Lung (tissue), 12 donors: ENCODE results near the gene COBLL1. TPM values are rescaled to one million over a fixed set of nuclear protein-coding genes. Genes with fewer than 3 reads are reported as not detected.

ENCODE experiments used
- ATAC-seq: fragments of 200-7000 bp; cut with Tn5 transposase; one replicate; pipeline ENCODE4 v1.9.1; 2020; ENCODE audit warnings: moderate number of reproducible peaks; ENCODE audit not compliant: insufficient read depth, low FRiP score
- DNase-seq, 3 donors: peaks; one replicate each; pipeline ENCODE4 v3.0.0-alpha.2; 2013 to 2017
- H3K27ac ChIP-seq, 2 donors: one replicate each; pipeline ENCODE4 v1.5.1; 2013; ENCODE audit warnings: mild to moderate bottlenecking in 2 of 2, moderate library complexity in 2 of 2, control low read depth in 1 of 2, inconsistent platforms in 1 of 2, low read depth in 1 of 2, low read length in 1 of 2
- H3K27me3 ChIP-seq, 3 donors: one replicate each; pipeline ENCODE4 v1.5.1; 2013; ENCODE audit warnings: low read length in 2 of 3; ENCODE audit not compliant: control insufficient read depth in 3 of 3, insufficient read depth in 3 of 3
- H3K36me3 ChIP-seq, 4 donors: one replicate each; pipeline ENCODE4 v1.5.1; 2013; ENCODE audit warnings: low read length in 4 of 4, mild to moderate bottlenecking in 1 of 4, moderate library complexity in 1 of 4; ENCODE audit not compliant: control insufficient read depth in 4 of 4, insufficient read depth in 4 of 4
- H3K4me1 ChIP-seq, 5 donors: one replicate each; pipeline ENCODE4 v1.5.1; 2013; ENCODE audit warnings: low read length in 5 of 5, mild to moderate bottlenecking in 2 of 5, moderate library complexity in 1 of 5; ENCODE audit not compliant: control insufficient read depth in 5 of 5, insufficient read depth in 5 of 5
- H3K4me3 ChIP-seq: one replicate; pipeline ENCODE4 v1.5.1; 2013; ENCODE audit warnings: mild to moderate bottlenecking, control low read depth, moderate library complexity
- H3K9ac ChIP-seq, 2 donors: one replicate each; pipeline ENCODE4 v1.5.1; 2013; ENCODE audit warnings: low read length in 2 of 2, control low read depth in 1 of 2; ENCODE audit not compliant: insufficient read depth in 1 of 2
- H3K9me3 ChIP-seq, 4 donors: one replicate each; pipeline ENCODE4 v1.5.1; 2013; ENCODE audit warnings: low read length in 3 of 4, mild to moderate bottlenecking in 1 of 4, moderate library complexity in 1 of 4; ENCODE audit not compliant: control insufficient read depth in 4 of 4, insufficient read depth in 3 of 4
- WGBS, 2 donors: extraction: QIAGEN DNeasy Blood & Tissue Kit; methylation state at CpG; one replicate each; pipeline ENCODE4 v1.1.7; 2013; 5-methylcytosine and 5-hydroxymethylcytosine counted together
- polyA plus RNA-seq, 2 donors: library from polyadenylated mRNA; stranded (reverse); fragments of 200-250 nt; gene quantifications; one replicate each; pipeline ENCODE4 v1.2.1, GENCODE V29; 2013
- total RNA-seq, 2 donors: library from RNA; depleted of rRNA in 1 of 2; stranded (reverse); fragments of >200 nt in 1 of 2; gene quantifications; one replicate each; pipeline ENCODE4 v1.2.1, GENCODE V29; 2014 to 2021
- TF ChIP-seq, protein P1 (sequence below): IDR thresholded peaks from 2 replicates; pipeline ENCODE4 v1.5.1; 2012; ENCODE audit warnings: mild to moderate bottlenecking; ENCODE audit errors: control extremely low read depth, extremely low read depth
- donor health status: control.
- donor health status: control.
- donor health status: Bipolar disorder and iron deficiency.
- donor health status: healthy.
- donor health status: DM: yes; HTN: yes; CAD: no.

The COBLL1 gene
- total and polyA plus RNA-seq, 4 donors, result 13.0 to 86.5 (median 53.7) TPM

- Histone ChIP-seq H3K36me3 (peaks cover 0 to 6% (median 0%) of the 10 kb centered on the region in 4 donors), H3K9me3 (no peaks in the 10 kb centered on the region), H3K4me3 (no peak overlapping the region), H3K27me3 (no peaks in the 10 kb centered on the region), H3K27ac (no peak overlapping the region), H3K4me1 (peaks cover 0 to 2% (median 0%) of the 10 kb centered on the region in 5 donors), H3K9ac (no peak overlapping the region)
- TF ChIP-seq, protein P1, sequence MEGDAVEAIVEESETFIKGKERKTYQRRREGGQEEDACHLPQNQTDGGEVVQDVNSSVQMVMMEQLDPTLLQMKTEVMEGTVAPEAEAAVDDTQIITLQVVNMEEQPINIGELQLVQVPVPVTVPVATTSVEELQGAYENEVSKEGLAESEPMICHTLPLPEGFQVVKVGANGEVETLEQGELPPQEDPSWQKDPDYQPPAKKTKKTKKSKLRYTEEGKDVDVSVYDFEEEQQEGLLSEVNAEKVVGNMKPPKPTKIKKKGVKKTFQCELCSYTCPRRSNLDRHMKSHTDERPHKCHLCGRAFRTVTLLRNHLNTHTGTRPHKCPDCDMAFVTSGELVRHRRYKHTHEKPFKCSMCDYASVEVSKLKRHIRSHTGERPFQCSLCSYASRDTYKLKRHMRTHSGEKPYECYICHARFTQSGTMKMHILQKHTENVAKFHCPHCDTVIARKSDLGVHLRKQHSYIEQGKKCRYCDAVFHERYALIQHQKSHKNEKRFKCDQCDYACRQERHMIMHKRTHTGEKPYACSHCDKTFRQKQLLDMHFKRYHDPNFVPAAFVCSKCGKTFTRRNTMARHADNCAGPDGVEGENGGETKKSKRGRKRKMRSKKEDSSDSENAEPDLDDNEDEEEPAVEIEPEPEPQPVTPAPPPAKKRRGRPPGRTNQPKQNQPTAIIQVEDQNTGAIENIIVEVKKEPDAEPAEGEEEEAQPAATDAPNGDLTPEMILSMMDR, result no peak
- WGBS, 2 donors, result 97 to 98% methylated on average over 1 of the region's 1 CpG
- ATAC-seq (no peak), DNase-seq (no peak)
Measured at GRCh38 chr2:164681009-164681408, 160.6 kb downstream of the COBLL1 start.

DNA sequence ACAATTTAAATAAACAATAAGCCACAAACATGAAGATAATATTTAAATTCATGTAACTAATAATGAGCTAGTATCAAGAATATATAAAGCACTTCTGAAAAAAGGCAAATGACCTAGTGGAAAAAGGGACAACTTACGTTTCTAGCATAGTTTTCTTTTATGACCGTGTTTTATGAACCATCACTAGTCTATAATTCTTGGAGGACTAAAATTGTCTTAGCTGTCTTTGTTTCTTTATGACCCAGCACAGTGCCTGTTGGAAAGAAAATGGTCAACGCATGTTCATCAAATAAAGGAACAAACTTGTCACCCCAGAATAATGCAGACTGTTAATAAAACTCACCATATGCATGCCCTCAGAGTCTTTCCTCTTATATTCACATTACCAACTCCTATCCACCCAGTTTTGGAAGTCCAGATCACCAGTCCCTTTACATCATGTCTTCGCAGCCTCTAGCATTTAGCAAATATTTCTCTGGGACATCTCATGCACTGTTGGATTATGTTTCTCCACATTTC, 162.9 kb downstream of the COBLL1 start:
- WGBS, 2 donors, result 94 to 95% methylated on average over 4 of the region's 4 CpGs

DNA sequence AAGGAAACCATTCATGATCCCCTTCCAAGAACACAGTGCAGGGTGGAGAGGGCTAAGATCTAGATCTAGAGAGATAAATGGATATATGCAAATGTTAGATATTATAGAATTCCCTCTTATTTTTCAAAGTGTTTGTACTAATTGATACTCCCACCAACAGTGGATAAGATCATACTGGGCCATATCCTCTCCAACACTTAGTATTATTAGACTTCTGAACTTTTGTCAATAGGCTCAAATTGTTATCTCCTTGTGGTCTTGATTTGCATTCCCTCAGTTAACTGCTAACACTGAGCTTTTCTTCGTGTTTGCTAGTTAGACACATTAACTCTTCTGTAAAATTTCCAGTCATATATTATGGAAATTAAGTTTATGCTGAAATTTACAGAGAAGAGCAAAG, 163.9 kb downstream of the COBLL1 start:
- ATAC-seq (no peak), DNase-seq (no peak)
- H3K4me3 ChIP-seq, result no peak overlapping the region
- H3K4me1 ChIP-seq, result peaks cover 0 to 2% (median 0%) of the 10 kb centered on the region in 5 donors
- H3K9ac ChIP-seq, result no peak overlapping the region
- 89% methylated on average over 1 of the region's 1 CpG for WGBS, 2 donors
- no peaks in the 10 kb centered on the region for H3K9me3 ChIP-seq
- TF ChIP-seq, protein P1, result no peak
- no peaks in the 10 kb centered on the region for H3K27me3 ChIP-seq
- no peak overlapping the region for H3K27ac ChIP-seq
- peaks cover 0 to 5% (median 0%) of the 10 kb centered on the region in 4 donors for H3K36me3 ChIP-seq

More for the DNA sequence above, 162.9 kb downstream of the COBLL1 start:
- Histone ChIP-seq H3K9me3 (no peaks in the 10 kb centered on the region), H3K36me3 (peaks cover 0 to 6% (median 0%) of the 10 kb centered on the region in 4 donors), H3K4me3 (no peak overlapping the region), H3K27ac (no peak overlapping the region), H3K27me3 (no peaks in the 10 kb centered on the region), H3K9ac (no peak overlapping the region), H3K4me1 (peaks cover 0 to 2% (median 0%) of the 10 kb centered on the region in 5 donors)
- ATAC-seq, result no peak
- DNase-seq, result no peak
- TF ChIP-seq, protein P1, result no peak

- Histone ChIP-seq H3K9ac (no peak overlapping the region), H3K9me3 (no peaks in the 10 kb centered on the region), H3K27ac (no peak overlapping the region), H3K4me3 (no peak overlapping the region), H3K36me3 (peaks cover 0 to 3% (median 0%) of the 10 kb centered on the region in 4 donors), H3K27me3 (no peaks in the 10 kb centered on the region), H3K4me1 (no peaks in the 10 kb centered on the region)
- TF ChIP-seq, protein P1, result no peak
- DNase-seq (no peak), ATAC-seq (no peak)
- 93 to 95% methylated on average over 1 of the region's 1 CpG for WGBS, 2 donors
Measured at GRCh38 chr2:164677271-164677670, 164.4 kb downstream of the COBLL1 start.
